ENCODE measurements around the gene GTF2I.

GRCh38 chr7:74617180-74617744 is 40.3 kb upstream of the GTF2I start:
- TF ChIP-seq CTCF (conservative IDR thresholded peaks at IDR 0.05) (no peak), ZFX (IDR thresholded peaks at IDR 0.05) (no peak)

Measured in C4-2B (cell line).